Lung (tissue), 12 donors: ENCODE results near the gene MFRP. TPM values are rescaled to one million over a fixed set of nuclear protein-coding genes. Genes with fewer than 3 reads are reported as not detected.
A peak's percentile ranks its signal among the peaks of the same experiment; 100 is the strongest.

Source experiments
- ATAC-seq: fragments of 200-7000 bp; cut with Tn5 transposase; one replicate; pipeline ENCODE4 v1.9.1; 2020; ENCODE audit warnings: moderate number of reproducible peaks; ENCODE audit not compliant: insufficient read depth, low FRiP score
- DNase-seq, 3 donors: peaks; one replicate each; pipeline ENCODE4 v3.0.0-alpha.2; 2013 to 2017
- H3K27ac ChIP-seq, 2 donors: one replicate each; pipeline ENCODE4 v1.5.1; 2013; ENCODE audit warnings: mild to moderate bottlenecking in 2 of 2, moderate library complexity in 2 of 2, control low read depth in 1 of 2, inconsistent platforms in 1 of 2, low read depth in 1 of 2, low read length in 1 of 2
- H3K27me3 ChIP-seq, 3 donors: one replicate each; pipeline ENCODE4 v1.5.1; 2013; ENCODE audit warnings: low read length in 2 of 3; ENCODE audit not compliant: control insufficient read depth in 3 of 3, insufficient read depth in 3 of 3
- H3K36me3 ChIP-seq, 4 donors: one replicate each; pipeline ENCODE4 v1.5.1; 2013; ENCODE audit warnings: low read length in 4 of 4, mild to moderate bottlenecking in 1 of 4, moderate library complexity in 1 of 4; ENCODE audit not compliant: control insufficient read depth in 4 of 4, insufficient read depth in 4 of 4
- H3K4me1 ChIP-seq, 5 donors: one replicate each; pipeline ENCODE4 v1.5.1; 2013; ENCODE audit warnings: low read length in 5 of 5, mild to moderate bottlenecking in 2 of 5, moderate library complexity in 1 of 5; ENCODE audit not compliant: control insufficient read depth in 5 of 5, insufficient read depth in 5 of 5
- H3K4me3 ChIP-seq: one replicate; pipeline ENCODE4 v1.5.1; 2013; ENCODE audit warnings: mild to moderate bottlenecking, control low read depth, moderate library complexity
- H3K9ac ChIP-seq, 2 donors: one replicate each; pipeline ENCODE4 v1.5.1; 2013; ENCODE audit warnings: low read length in 2 of 2, control low read depth in 1 of 2; ENCODE audit not compliant: insufficient read depth in 1 of 2
- H3K9me3 ChIP-seq, 4 donors: one replicate each; pipeline ENCODE4 v1.5.1; 2013; ENCODE audit warnings: low read length in 3 of 4, mild to moderate bottlenecking in 1 of 4, moderate library complexity in 1 of 4; ENCODE audit not compliant: control insufficient read depth in 4 of 4, insufficient read depth in 3 of 4
- CTCF ChIP-seq: IDR thresholded peaks from 2 replicates; pipeline ENCODE4 v1.5.1; 2012; ENCODE audit warnings: mild to moderate bottlenecking; ENCODE audit errors: control extremely low read depth, extremely low read depth
- WGBS, 2 donors: extraction: QIAGEN DNeasy Blood & Tissue Kit; methylation state at CpG; one replicate each; pipeline ENCODE4 v1.1.7; 2013; 5-methylcytosine and 5-hydroxymethylcytosine counted together
- polyA plus RNA-seq, 2 donors: library from polyadenylated mRNA; stranded (reverse); fragments of 200-250 nt; gene quantifications; one replicate each; pipeline ENCODE4 v1.2.1, GENCODE V29; 2013
- total RNA-seq, 2 donors: library from RNA; depleted of rRNA in 1 of 2; stranded (reverse); fragments of >200 nt in 1 of 2; gene quantifications; one replicate each; pipeline ENCODE4 v1.2.1, GENCODE V29; 2014 to 2021
- donor health status: control.
- donor health status: control.
- donor health status: Bipolar disorder and iron deficiency.
- donor health status: healthy.
- donor health status: DM: yes; HTN: yes; CAD: no.

MFRP gene
- total and polyA plus RNA-seq, 4 donors: not detected

- TF ChIP-seq CTCF: peak; percentile 89
- ATAC-seq (peak; percentile 82), DNase-seq (peak; percentile 90 to 91 (median 90))
- 1% methylated on average over 52 to 54 of the region's 54 CpGs for WGBS, 2 donors
- peak overlapping the region; percentile 46 for H3K4me3 ChIP-seq
- H3K27ac ChIP-seq: peak overlapping the region; percentile 78 to 81
- no peaks in the 10 kb centered on the region for H3K9me3 ChIP-seq
- no peaks in the 10 kb centered on the region for H3K36me3 ChIP-seq
- H3K9ac ChIP-seq: peak overlapping the region in 1 of 2 donors; percentile 63
- H3K27me3 ChIP-seq: no peaks in the 10 kb centered on the region
- peaks cover 0 to 9% (median 3%) of the 10 kb centered on the region in 5 donors for H3K4me1 ChIP-seq
Observed at GRCh38 chr11:119356349-119357031, 10.0 kb upstream of the MFRP start.

- no peaks in the 10 kb centered on the region for H3K36me3 ChIP-seq
- no peak overlapping the region for H3K9ac ChIP-seq
- DNase-seq: no peak
- H3K27me3 ChIP-seq: no peaks in the 10 kb centered on the region
- ATAC-seq: no peak
- peaks cover 0 to 9% (median 3%) of the 10 kb centered on the region in 5 donors for H3K4me1 ChIP-seq
- 67 to 80% methylated on average over 9 of the region's 9 CpGs for WGBS, 2 donors
- no peaks in the 10 kb centered on the region for H3K9me3 ChIP-seq
- no peak for TF ChIP-seq CTCF
- H3K4me3 ChIP-seq: no peak overlapping the region
- H3K27ac ChIP-seq: peak overlapping the region in 1 of 2 donors; percentile 39
Observed at GRCh38 chr11:119355091-119355843, 8.8 kb upstream of the MFRP start.

GRCh38 chr11:119352857-119353260 is 6.4 kb upstream of the MFRP start:
- ATAC-seq: no peak
- TF ChIP-seq CTCF: no peak
- peak overlapping the region in 1 of 2 donors; percentile 73 for H3K27ac ChIP-seq
- H3K36me3 ChIP-seq: no peaks in the 10 kb centered on the region
- H3K9ac ChIP-seq: no peak overlapping the region
- DNase-seq: peak; percentile 75 to 89 (median 82)
- H3K4me1 ChIP-seq: peaks cover 0 to 9% (median 3%) of the 10 kb centered on the region in 5 donors
- no peaks in the 10 kb centered on the region for H3K9me3 ChIP-seq
- H3K4me3 ChIP-seq: no peak overlapping the region
- H3K27me3 ChIP-seq: no peaks in the 10 kb centered on the region
- WGBS, 2 donors: 43 to 66% methylated on average over 4 of the region's 4 CpGs
